GM23248 (cell line): Measurements from ENCODE around the gene AHI1. TPM values are rescaled to one million over a fixed set of nuclear protein-coding genes. Genes with fewer than 3 reads are reported as not detected.

ENCODE experiments used
- DNase-seq: peaks from one replicate; pipeline ENCODE4 v3.0.0-alpha.2; 2015
- H2AFZ ChIP-seq: fragments of 200-600 bp; sonication (generic); 2 replicates; pipeline ENCODE4 v1.6.1; 2016; ENCODE audit warnings: antibody characterized with exemption
- H3F3A ChIP-seq: fragments of 200-600 bp; sonication (generic); 2 replicates; pipeline ENCODE4 v1.6.1; 2016; ENCODE audit warnings: mild to moderate bottlenecking, antibody characterized with exemption, mixed run types; ENCODE audit not compliant: insufficient read depth
- H3K27ac ChIP-seq: fragments of 200-600 bp; sonication (generic); 2 replicates; pipeline ENCODE4 v1.5.1; 2016; ENCODE audit warnings: mild to moderate bottlenecking
- H3K27me3 ChIP-seq: fragments of 200-600 bp; sonication (generic); replicated peaks from 2 replicates; pipeline ENCODE4 v1.6.1; 2016; ENCODE audit warnings: mild to moderate bottlenecking; ENCODE audit not compliant: insufficient read depth
- H3K36me3 ChIP-seq: fragments of 200-600 bp; sonication (generic); 2 replicates; pipeline ENCODE4 v1.6.1; 2016; ENCODE audit warnings: low read depth, mild to moderate bottlenecking
- H3K4me1 ChIP-seq: fragments of 200-600 bp; sonication (generic); 2 replicates; pipeline ENCODE4 v1.6.1; 2016; ENCODE audit warnings: mild to moderate bottlenecking; ENCODE audit not compliant: insufficient read depth
- H3K4me2 ChIP-seq: fragments of 200-600 bp; sonication (generic); one replicate; pipeline ENCODE4 v1.6.1; 2016; ENCODE audit warnings: mild to moderate bottlenecking; ENCODE audit not compliant: unreplicated experiment
- H3K4me3 ChIP-seq: fragments of 200-600 bp; sonication (generic); 2 replicates; pipeline ENCODE4 v1.5.1; 2016; ENCODE audit warnings: mild to moderate bottlenecking
- H3K79me2 ChIP-seq: fragments of 200-600 bp; sonication (generic); 2 replicates; pipeline ENCODE4 v1.6.1; 2016; ENCODE audit warnings: mild to moderate bottlenecking; ENCODE audit not compliant: insufficient read depth
- H3K9ac ChIP-seq: fragments of 200-600 bp; sonication (generic); 2 replicates; pipeline ENCODE4 v1.6.1; 2016; ENCODE audit warnings: mild to moderate bottlenecking
- H3K9me2 ChIP-seq: fragments of 200-600 bp; sonication (generic); 2 replicates; pipeline ENCODE4 v1.6.1; 2016; ENCODE audit warnings: mixed run types, mild to moderate bottlenecking, moderate library complexity; ENCODE audit not compliant: insufficient read depth
- H3K9me3 ChIP-seq: fragments of 200-600 bp; sonication (generic); one replicate; pipeline ENCODE4 v1.6.1; 2017; ENCODE audit warnings: low read depth
- H4K20me1 ChIP-seq: fragments of 200-600 bp; sonication (generic); 2 replicates; pipeline ENCODE4 v1.6.0; 2016; ENCODE audit not compliant: insufficient read depth
- EZH2 ChIP-seq: fragments of 200-600 bp; sonication (generic); IDR thresholded peaks from 2 replicates; pipeline ENCODE4 v1.6.1; 2018; ENCODE audit warnings: antibody characterized with exemption, mild to moderate bottlenecking; ENCODE audit not compliant: insufficient read depth, poor library complexity, severe bottlenecking
- EZH2phosphoT487 ChIP-seq: fragments of 200-600 bp; sonication (generic); IDR thresholded peaks from 2 replicates; pipeline ENCODE4 v1.6.1; 2018; ENCODE audit warnings: antibody characterized with exemption, moderate library complexity, mild to moderate bottlenecking, low read depth; ENCODE audit not compliant: insufficient read depth
- WGBS, 2 experiments: methylation state at CpG; one replicate each; pipeline ENCODE4 v1.1.6; 2015 to 2017; ENCODE audit warnings: low lambda C conversion rate in 2 of 2, low coverage in 1 of 2; ENCODE audit errors: missing lambda C conversion rate in 2 of 2; 5-methylcytosine and 5-hydroxymethylcytosine counted together
- in situ Hi-C: fragments of 300-500 bp; cut with MboI; formaldehyde crosslinking; loops from 2 replicates; pipeline ENCODE4 v1.15.0; 2020
- polyA plus RNA-seq: library from polyadenylated mRNA; unstranded; fragments of >200 nt; fragmentation: Nextera tagmentation; extraction: Ambion mirVana; gene quantifications from 2 replicates; pipeline ENCODE4 v1.2.1, GENCODE V29; 2016
- total RNA-seq: library from RNA; depleted of rRNA; stranded (reverse); fragments of >200 nt; shearing (Covaris generic); gene quantifications from 2 replicates; pipeline ENCODE4 v1.2.3, GENCODE V29; 2014

AHI1 gene
- total and polyA plus RNA-seq, 2 experiments from 2014 or later, result 11.1 to 25.9 TPM

DNA sequence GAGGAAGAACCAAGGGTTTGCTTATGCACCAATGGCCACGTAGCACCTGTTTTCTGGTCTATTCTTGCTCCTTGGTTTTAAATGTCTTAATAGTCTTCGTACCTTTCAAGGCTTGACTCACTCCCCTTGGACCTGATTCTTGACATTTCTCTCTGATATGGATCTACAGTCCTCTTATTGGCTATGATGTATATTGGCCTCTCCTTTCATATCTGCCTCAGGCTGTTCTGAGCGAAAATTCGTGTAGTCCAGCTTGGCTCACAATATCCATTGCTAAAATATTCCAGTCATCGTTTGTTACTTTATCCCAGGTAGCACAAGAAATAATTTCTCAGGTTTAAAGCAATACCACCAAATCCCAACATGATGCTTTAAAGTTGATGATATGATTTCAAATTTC is 256.8 kb downstream of the AHI1 start:
- H3K79me2 ChIP-seq, result no peaks in the 10 kb centered on the region
- no peaks in the 10 kb centered on the region for H4K20me1 ChIP-seq
- H3K4me2 ChIP-seq, result no peak overlapping the region
- H3K4me3 ChIP-seq, result no peak overlapping the region
- no peak overlapping the region for H3K27ac ChIP-seq
- in situ Hi-C loops, result no loop called here
- no peak overlapping the region for H2AFZ ChIP-seq
- TF ChIP-seq EZH2 (no peak), EZH2phosphoT487 (no peak)
- no peaks in the 10 kb centered on the region for H3K4me1 ChIP-seq
- H3K36me3 ChIP-seq, result no peaks in the 10 kb centered on the region
- no peak for DNase-seq
- H3F3A ChIP-seq, result no peaks in the 10 kb centered on the region
- WGBS, 2 experiments, result 62 to 64% methylated on average over 5 of the region's 5 CpGs
- no peak overlapping the region for H3K9ac ChIP-seq
- peaks cover 6% of the 10 kb centered on the region; the same call in 1 of the 2 replicates for H3K27me3 ChIP-seq
- no peaks in the 10 kb centered on the region for H3K9me2 ChIP-seq
- H3K9me3 ChIP-seq, result no peaks in the 10 kb centered on the region

DNA sequence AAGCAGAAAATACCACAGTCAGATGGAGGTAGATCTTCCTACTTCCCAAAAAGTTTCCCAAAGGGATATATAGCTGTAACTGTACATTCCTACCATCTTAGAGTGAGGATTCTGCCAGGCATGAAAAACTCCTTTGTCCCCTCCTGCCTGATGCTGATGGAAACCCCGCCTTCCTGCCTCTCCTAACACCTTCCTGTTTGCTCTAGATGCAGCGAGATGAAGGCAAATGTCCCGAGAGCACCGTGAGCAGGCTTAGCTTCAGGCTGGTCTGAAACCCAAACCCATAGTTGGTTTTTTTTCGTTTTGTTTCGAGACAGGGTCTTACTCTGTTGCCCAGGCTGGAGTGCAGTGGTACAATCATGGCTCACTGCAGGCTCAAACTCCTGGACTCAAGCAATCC is 260.8 kb downstream of the AHI1 start:
- in situ Hi-C loops, result no loop called here
- WGBS, 2 experiments, result 62 to 66% methylated on average over 6 of the region's 6 CpGs

DNA sequence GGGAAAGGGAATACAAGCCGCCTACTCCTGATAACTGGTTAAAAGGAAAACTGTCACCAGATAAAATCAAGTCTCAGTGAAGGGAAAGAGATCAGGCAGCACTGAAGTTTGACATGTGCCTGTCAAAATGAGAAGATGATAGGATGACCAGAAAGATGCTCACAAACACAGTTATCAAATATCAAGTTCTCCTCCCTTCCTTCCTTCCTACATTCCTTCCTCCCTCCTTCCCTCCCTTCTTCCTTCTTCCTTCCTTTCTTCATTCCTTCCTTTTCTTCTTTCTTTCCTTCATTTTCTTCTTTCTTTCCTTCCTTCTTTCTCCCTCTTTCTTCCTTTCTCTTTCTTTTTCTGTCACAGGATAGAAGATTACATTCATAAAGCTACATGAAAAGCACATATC is 261.2 kb downstream of the AHI1 start:
- 96 to 97% methylated on average over 1 of the region's 1 CpG for WGBS, 2 experiments
- H3K9me3 ChIP-seq, result no peaks in the 10 kb centered on the region
- H3K4me3 ChIP-seq, result no peak overlapping the region
- no peaks in the 10 kb centered on the region for H3K9me2 ChIP-seq
- TF ChIP-seq EZH2phosphoT487 (no peak), EZH2 (no peak)
- no peaks in the 10 kb centered on the region for H4K20me1 ChIP-seq
- H3K79me2 ChIP-seq, result no peaks in the 10 kb centered on the region
- peaks cover 6% of the 10 kb centered on the region; the same call in 1 of the 2 replicates for H3K27me3 ChIP-seq
- H3F3A ChIP-seq, result peaks cover 6% of the 10 kb centered on the region
- no peaks in the 10 kb centered on the region for H3K36me3 ChIP-seq
- H3K4me2 ChIP-seq, result no peak overlapping the region
- no peak for DNase-seq
- in situ Hi-C loops, result no loop called here
- no peak overlapping the region for H3K27ac ChIP-seq
- H3K4me1 ChIP-seq, result peaks cover 4% of the 10 kb centered on the region
- H3K9ac ChIP-seq, result no peak overlapping the region
- H2AFZ ChIP-seq, result no peak overlapping the region

More for the DNA sequence above, 260.8 kb downstream of the AHI1 start:
- H3K27ac ChIP-seq, result no peak overlapping the region
- H3K36me3 ChIP-seq, result no peaks in the 10 kb centered on the region
- no peak for DNase-seq
- H3K4me1 ChIP-seq, result no peaks in the 10 kb centered on the region; the same call in 1 of the 2 replicates
- H3F3A ChIP-seq, result peaks cover 2% of the 10 kb centered on the region
- no peaks in the 10 kb centered on the region for H4K20me1 ChIP-seq
- no peak overlapping the region for H3K9ac ChIP-seq
- no peak overlapping the region for H3K4me2 ChIP-seq
- no peaks in the 10 kb centered on the region for H3K9me2 ChIP-seq
- peaks cover 6% of the 10 kb centered on the region; the same call in 1 of the 2 replicates for H3K27me3 ChIP-seq
- no peak overlapping the region for H2AFZ ChIP-seq
- no peak overlapping the region for H3K4me3 ChIP-seq
- no peaks in the 10 kb centered on the region for H3K79me2 ChIP-seq
- TF ChIP-seq EZH2 (no peak), EZH2phosphoT487 (no peak)
- no peaks in the 10 kb centered on the region for H3K9me3 ChIP-seq

DNA sequence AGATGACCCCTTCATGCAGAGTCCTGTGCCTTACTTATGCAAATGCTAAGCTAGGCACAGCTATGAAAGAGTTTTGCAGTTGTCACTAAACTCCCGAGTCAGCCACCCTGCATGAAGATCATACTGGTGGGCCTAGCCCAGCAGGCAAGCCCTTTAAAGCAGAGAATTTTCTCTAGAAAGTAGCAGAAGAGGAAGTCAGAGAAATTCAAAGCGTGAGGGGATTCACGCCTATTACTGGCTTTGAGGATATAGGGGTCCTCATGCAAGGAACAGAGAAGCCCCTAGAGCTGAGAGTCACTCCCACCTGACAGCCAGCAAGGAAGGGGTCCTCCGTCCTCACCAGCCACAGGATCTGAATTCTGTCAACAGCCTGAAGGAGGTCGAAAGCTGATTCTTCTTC is 261.8 kb downstream of the AHI1 start:
- no peaks in the 10 kb centered on the region for H4K20me1 ChIP-seq
- no peaks in the 10 kb centered on the region for H3K79me2 ChIP-seq
- WGBS, 2 experiments, result 70 to 72% methylated on average over 5 of the region's 5 CpGs
- no peak for DNase-seq
- TF ChIP-seq EZH2 (no peak), EZH2phosphoT487 (no peak)
- H3F3A ChIP-seq, result peaks cover 12% of the 10 kb centered on the region
- no peaks in the 10 kb centered on the region for H3K9me3 ChIP-seq
- H3K9me2 ChIP-seq, result no peaks in the 10 kb centered on the region
- H3K27ac ChIP-seq, result no peak overlapping the region
- H2AFZ ChIP-seq, result no peak overlapping the region
- peaks cover 9% of the 10 kb centered on the region for H3K4me1 ChIP-seq
- in situ Hi-C loops, result no loop called here
- H3K36me3 ChIP-seq, result no peaks in the 10 kb centered on the region
- no peak overlapping the region for H3K9ac ChIP-seq
- no peak overlapping the region for H3K4me2 ChIP-seq
- peaks cover 6% of the 10 kb centered on the region; the same call in 1 of the 2 replicates for H3K27me3 ChIP-seq
- H3K4me3 ChIP-seq, result no peak overlapping the region

DNA sequence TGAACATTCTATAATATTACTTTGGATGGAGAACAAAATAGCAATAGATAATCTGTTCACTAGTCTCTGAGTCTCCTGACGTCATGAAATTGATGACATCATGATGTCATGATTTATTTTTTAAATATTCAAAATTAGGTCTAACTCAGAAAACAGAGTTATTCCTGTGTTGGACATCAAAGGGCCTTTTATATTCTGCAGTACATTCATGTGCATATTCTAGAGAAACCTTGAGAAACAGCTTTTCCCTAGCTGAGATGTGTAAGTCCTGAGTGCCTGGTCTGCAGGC is 263.1 kb downstream of the AHI1 start:
- no peaks in the 10 kb centered on the region for H4K20me1 ChIP-seq
- H2AFZ ChIP-seq, result no peak overlapping the region
- in situ Hi-C loops, result no loop called here
- no peak overlapping the region for H3K4me2 ChIP-seq
- H3K4me1 ChIP-seq, result peaks cover 9% of the 10 kb centered on the region
- no peaks in the 10 kb centered on the region for H3K36me3 ChIP-seq
- H3K79me2 ChIP-seq, result no peaks in the 10 kb centered on the region
- H3K9me2 ChIP-seq, result no peaks in the 10 kb centered on the region
- H3K9ac ChIP-seq, result no peak overlapping the region
- H3K4me3 ChIP-seq, result no peak overlapping the region
- H3K27ac ChIP-seq, result no peak overlapping the region
- WGBS, 2 experiments, result 32 to 37% methylated on average over 1 of the region's 1 CpG
- H3K27me3 ChIP-seq, result peaks cover 6% of the 10 kb centered on the region; the same call in 1 of the 2 replicates
- DNase-seq, result no peak
- peaks cover 15% of the 10 kb centered on the region for H3F3A ChIP-seq
- TF ChIP-seq EZH2phosphoT487, result no peak
- no peaks in the 10 kb centered on the region for H3K9me3 ChIP-seq
